GM18873 (cell line): ENCODE results near the gene OSTC.
"Not testable (repeated sequence)": the region's sequence is repeated elsewhere in the genome, so short reads cannot be mapped to it uniquely, and the experiment has no call there.

Experiments
- ATAC-seq: cut with Tn5 transposase; IDR thresholded peaks from one replicate; pipeline ENCODE4 v1.9.1; 2021; ENCODE audit warnings: mild to moderate bottlenecking, moderate library complexity, moderate number of reproducible peaks; ENCODE audit not compliant: unreplicated experiment, low FRiP score

The OSTC gene

GRCh38 chr4:108709722-108710121 is 59.3 kb downstream of the OSTC start:
- ATAC-seq, result no peak

- not testable (repeated sequence) for ATAC-seq
Observed at GRCh38 chr4:108710578-108710977, 60.2 kb downstream of the OSTC start.

- no peak for ATAC-seq
Observed at GRCh38 chr4:108714880-108715279, 64.5 kb downstream of the OSTC start.

GRCh38 chr4:108716340-108716739 is 65.9 kb downstream of the OSTC start:
- no peak for ATAC-seq

GRCh38 chr4:108717386-108717785 is 67.0 kb downstream of the OSTC start:
- no peak for ATAC-seq
